ENCODE data around the gene IFITM1.

DNA sequence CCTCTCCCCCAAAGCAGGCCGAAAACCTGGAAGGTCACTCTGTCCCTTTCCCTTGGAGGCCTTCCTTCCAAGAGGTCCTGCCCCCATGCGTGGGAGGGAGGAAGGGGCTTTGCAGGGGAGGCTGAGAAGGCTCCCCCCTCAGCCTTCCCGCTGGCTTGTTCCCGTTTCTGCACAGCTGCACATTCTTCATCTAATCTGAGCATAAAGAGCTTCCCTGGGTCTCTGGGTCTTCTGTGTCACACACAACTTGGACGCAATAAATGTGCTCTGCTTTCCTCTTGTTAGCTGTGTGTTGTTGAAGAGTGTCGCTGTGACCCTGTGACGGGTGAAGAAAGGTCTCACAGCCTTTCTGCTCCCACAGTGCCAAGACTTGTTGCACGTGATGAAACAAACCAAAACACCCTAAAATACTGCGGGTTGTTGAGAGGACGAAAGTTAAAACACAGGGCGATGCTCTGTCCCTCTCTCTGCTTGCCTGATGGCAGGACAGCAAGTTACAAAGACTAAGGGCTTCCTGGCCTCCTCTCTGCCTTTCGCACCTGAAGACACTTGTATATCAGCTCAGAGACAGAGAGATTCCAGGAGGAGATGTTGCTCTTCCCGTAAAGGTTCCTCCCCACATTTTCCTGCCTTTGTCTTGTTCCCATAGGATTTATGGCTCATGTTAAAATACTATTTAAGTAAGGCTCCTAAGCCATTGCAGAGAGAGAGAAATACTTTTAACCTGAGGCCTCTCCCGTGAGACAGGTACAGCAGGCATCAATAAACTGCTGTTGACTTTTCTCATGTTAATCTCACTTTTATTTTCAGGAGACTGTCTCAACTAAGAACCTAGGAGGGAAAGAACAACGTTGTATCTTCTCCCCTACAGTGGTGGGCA is 22.2 kb downstream of the IFITM1 start:
- TF ChIP-seq NR2C2 (CRISPR knock-in tag; IDR thresholded peaks at IDR 0.05), result no peak
- TF ChIP-seq, protein P1, sequence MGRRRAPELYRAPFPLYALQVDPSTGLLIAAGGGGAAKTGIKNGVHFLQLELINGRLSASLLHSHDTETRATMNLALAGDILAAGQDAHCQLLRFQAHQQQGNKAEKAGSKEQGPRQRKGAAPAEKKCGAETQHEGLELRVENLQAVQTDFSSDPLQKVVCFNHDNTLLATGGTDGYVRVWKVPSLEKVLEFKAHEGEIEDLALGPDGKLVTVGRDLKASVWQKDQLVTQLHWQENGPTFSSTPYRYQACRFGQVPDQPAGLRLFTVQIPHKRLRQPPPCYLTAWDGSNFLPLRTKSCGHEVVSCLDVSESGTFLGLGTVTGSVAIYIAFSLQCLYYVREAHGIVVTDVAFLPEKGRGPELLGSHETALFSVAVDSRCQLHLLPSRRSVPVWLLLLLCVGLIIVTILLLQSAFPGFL (CRISPR knock-in tag; IDR thresholded peaks at IDR 0.05; ENCODE audit: borderline replicate concordance), result no peak
- TF ChIP-seq, protein P2, sequence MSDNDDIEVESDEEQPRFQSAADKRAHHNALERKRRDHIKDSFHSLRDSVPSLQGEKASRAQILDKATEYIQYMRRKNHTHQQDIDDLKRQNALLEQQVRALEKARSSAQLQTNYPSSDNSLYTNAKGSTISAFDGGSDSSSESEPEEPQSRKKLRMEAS (CRISPR knock-in tag; IDR thresholded peaks at IDR 0.05), result no peak
